ENCODE measurements around the gene NAIF1. TPM values are rescaled to one million over a fixed set of nuclear protein-coding genes. Genes with fewer than 3 reads are reported as not detected.
A peak's percentile ranks its signal among the peaks of the same experiment; 100 is the strongest.

NAIF1 gene
- total and polyA plus RNA-seq, 10 donors: 9.3 to 15.4 (median 11.5) TPM

DNA sequence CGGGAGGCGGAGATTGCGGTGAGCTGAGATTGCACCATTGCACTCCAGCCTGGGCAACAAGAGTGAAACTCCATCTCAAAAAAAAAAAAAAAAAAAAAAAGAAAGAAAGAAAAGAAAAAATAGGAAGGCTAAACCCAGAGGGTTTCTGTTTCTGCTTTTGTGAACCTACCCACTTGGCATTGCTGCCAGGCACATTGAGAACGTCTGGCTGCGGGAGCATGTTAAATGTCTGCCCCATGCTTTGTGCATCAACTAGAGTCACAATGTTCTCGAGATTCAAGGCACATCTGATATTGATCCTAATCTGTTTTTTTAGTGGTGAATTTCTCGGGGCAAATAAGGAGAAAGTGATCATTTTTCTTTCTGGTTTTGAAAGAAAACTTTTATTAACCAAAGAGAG lies 3.8 kb upstream of the NAIF1 start:
- Histone ChIP-seq H3K4me1 (peaks cover 58 to 89% (median 80%) of the 10 kb centered on the region in 6 donors), H3K27me3 (replicated peaks in 1 of 7) (no peaks in the 10 kb centered on the region), H3K27ac (peak overlapping the region; percentile 74 to 99 (median 91)), H3K36me3 (no peaks in the 10 kb centered on the region), H3K4me3 (peak overlapping the region in 1 of 8 donors; percentile 96), H3K9me3 (no peaks in the 10 kb centered on the region)
- intact Hi-C loops (cut with DNase I; ENCODE audit: low total_unique reads): no loop called here
- DNase-seq: no peak
- 60 to 72% (median 64%) methylated on average over 7 of the region's 7 CpGs for WGBS, 5 donors
- TF ChIP-seq, protein P1, sequence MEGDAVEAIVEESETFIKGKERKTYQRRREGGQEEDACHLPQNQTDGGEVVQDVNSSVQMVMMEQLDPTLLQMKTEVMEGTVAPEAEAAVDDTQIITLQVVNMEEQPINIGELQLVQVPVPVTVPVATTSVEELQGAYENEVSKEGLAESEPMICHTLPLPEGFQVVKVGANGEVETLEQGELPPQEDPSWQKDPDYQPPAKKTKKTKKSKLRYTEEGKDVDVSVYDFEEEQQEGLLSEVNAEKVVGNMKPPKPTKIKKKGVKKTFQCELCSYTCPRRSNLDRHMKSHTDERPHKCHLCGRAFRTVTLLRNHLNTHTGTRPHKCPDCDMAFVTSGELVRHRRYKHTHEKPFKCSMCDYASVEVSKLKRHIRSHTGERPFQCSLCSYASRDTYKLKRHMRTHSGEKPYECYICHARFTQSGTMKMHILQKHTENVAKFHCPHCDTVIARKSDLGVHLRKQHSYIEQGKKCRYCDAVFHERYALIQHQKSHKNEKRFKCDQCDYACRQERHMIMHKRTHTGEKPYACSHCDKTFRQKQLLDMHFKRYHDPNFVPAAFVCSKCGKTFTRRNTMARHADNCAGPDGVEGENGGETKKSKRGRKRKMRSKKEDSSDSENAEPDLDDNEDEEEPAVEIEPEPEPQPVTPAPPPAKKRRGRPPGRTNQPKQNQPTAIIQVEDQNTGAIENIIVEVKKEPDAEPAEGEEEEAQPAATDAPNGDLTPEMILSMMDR (IDR thresholded peaks at IDR 0.05 in 8 of 11, conservative IDR thresholded peaks at IDR 0.05 in 3 of 11): no peak
- no peak for TF ChIP-seq POLR2AphosphoS5 (IDR thresholded peaks at IDR 0.05)
- no peak for TF ChIP-seq POLR2A (IDR thresholded peaks at IDR 0.05)

DNA sequence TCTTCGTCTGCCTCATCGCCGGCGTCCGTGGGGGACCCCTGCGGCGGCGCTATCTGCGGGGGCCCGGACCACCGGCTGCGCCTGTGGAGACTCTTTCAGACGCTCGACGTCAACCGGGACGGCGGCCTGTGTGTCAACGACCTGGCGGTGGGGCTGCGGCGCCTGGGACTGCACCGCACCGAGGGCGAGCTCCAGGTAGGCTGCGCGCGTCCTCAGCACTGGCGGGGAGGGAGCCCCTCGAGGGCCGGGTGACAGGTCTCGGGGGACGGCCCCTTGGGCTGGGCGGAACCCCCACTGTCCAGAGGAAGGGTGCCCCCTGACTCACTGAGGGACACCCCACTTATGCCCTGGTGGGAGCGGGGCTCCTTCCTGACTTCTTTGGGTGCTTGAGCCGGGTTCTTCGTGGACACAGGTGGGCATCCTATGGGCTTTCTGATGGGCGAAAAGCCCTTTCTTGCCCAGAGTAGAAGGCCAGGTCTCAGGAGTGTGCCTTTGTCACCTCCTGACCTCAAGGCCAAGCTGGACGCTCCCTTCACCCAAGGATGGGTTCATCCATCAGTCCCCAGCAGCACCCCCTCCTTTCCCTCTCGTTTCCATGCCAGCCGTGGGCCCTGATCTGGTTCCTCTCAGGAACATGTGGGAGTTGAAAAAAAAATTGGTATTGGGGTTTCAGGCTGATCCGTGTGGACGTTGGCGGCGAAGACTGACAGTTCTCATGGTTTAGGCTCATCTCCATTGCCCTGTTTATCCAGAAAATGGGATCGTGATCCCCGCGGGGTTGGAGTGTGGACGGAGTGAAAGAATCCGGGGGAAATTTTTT lies 1.5 kb upstream of the NAIF1 start:
- Histone ChIP-seq H3K27ac (peak overlapping the region; percentile 75 to 99 (median 98)), H3K4me3 (peak overlapping the region; percentile 82 to 96 (median 88)), H3K4me1 (peaks cover 50 to 87% (median 83%) of the 10 kb centered on the region in 6 donors), H3K27me3 (replicated peaks in 1 of 7) (no peaks in the 10 kb centered on the region), H3K9me3 (no peaks in the 10 kb centered on the region), H3K36me3 (peaks cover 0 to 1% (median under 1%) of the 10 kb centered on the region in 6 donors)
- TF ChIP-seq POLR2AphosphoS5 (IDR thresholded peaks at IDR 0.05): no peak
- no peak for TF ChIP-seq POLR2A (IDR thresholded peaks at IDR 0.05)
- TF ChIP-seq, protein P1 (IDR thresholded peaks at IDR 0.05 in 8 of 11, conservative IDR thresholded peaks at IDR 0.05 in 3 of 11): no peak
- WGBS, 5 donors: 2 to 5% (median 3%) methylated on average over 29 to 50 of the region's 50 CpGs
- DNase-seq: peak; percentile 81
- intact Hi-C loops (cut with DNase I; ENCODE audit: low total_unique reads): no loop called here

DNA sequence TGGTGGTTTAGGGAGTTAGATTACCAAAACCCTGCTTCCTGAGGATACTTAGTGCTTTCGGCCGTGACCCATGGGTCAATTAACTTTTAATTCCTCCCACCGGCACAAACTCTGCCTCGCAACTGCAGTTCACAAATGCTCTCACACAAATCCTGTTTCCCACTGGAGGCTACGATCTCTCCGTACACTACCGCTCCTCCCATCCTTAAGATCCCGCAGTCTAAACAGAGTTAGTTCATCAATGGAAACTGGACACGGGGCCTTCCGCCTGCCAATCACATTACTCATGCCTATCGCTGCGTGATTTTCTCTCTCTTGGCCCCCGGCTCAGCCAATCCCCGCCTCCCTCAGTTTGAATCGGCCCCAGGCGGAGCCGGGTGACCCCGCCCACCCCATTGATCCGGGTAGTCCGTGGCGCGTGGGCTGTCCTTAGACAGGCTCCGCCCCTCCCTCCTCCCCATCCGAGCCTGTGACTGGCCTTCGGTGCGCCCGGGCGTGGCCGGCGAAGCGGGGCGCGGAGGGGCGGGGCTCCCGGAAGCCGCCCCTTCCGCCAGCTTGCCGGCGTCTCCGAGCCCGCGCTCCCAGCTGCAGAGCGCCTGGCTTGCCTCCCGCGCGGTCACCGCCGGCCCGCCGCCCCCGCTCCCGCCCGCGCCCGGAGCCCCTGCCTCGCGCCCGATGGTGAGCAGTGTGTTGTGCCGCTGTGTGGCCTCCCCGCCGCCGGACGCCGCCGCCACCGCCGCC lies 695 bp upstream of the NAIF1 start, which contains the start of gene SLC25A25:
Gene SLC25A25, plus strand, starts transcription at position 588 of the 741 bp plus-strand sequence. Its CDS starts 88 bp downstream, at position 676.
- intact Hi-C loops (cut with DNase I; ENCODE audit: low total_unique reads): no loop called here
- peak; percentile 100 for DNase-seq
- Histone ChIP-seq H3K4me3 (peak within 1 kb of the TSS; percentile 82 to 96 (median 88)), H3K27ac (peak within 1 kb of the TSS; percentile 91 to 99 (median 98)), H3K27me3 (replicated peaks in 1 of 7) (no peaks in the 10 kb centered on the region), H3K9me3 (no peaks in the 10 kb centered on the region), H3K4me1 (peaks cover 50 to 87% (median 83%) of the 10 kb centered on the region in 6 donors), H3K36me3 (peaks cover 0 to 9% (median 4%) of the 10 kb centered on the region in 6 donors)
- 0 to 1% (median 0%) methylated on average over 26 to 67 of the region's 67 CpGs for WGBS, 5 donors
- TF ChIP-seq POLR2A (IDR thresholded peaks at IDR 0.05): peak in 2 of 3 donors; percentile 71 to 87
- TF ChIP-seq POLR2AphosphoS5 (IDR thresholded peaks at IDR 0.05): peak; percentile 70 to 91 (median 86)
- TF ChIP-seq, protein P1 (IDR thresholded peaks at IDR 0.05 in 8 of 11, conservative IDR thresholded peaks at IDR 0.05 in 3 of 11): no peak

All from spleen (tissue), 11 donors.